HG03097 (cell line): Measurements from ENCODE around the gene FGF14.

Experiments used
- ATAC-seq: cut with Tn5 transposase; IDR thresholded peaks from one replicate; pipeline ENCODE4 v1.9.1; 2021; ENCODE audit not compliant: unreplicated experiment, low FRiP score

FGF14 gene

DNA sequence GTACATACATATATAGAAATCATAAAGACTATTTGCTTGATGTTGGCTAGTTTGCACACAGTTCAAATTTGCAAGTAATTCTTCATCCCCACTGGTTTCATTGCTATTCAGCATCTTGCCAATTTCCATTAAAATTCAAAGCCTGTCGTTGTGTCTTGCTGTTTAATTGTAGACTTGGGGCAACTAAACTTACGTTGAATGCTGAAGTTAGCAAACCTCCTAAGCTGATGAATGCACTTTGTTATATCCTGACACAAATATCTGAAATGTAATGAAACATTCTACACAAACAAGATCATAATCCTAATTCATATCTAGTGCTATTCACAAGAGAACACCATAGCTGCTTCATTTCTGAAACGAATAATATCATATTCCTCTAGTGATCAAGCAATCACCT lies 568.2 kb downstream of the FGF14 start:
- ATAC-seq: no peak

DNA sequence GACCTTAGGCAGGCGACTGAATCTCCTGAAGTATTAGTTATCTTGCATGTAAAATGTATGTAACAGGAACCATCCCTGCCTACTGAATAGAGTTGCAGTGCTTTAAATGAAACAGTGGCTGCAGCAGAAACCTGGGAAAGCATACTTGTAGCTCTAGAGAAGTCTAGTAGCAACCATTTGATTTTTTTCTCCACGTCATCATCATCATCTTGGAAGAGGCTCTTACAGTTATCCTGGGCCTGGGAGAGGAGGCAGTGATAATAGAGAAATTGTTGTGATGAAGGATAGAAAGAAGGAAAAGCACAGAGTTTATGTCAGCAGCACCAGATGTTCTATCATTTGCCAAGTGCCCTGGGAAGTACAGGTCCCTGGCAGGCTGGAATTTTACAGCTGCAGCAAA lies 571.8 kb downstream of the FGF14 start:
- no peak for ATAC-seq

DNA sequence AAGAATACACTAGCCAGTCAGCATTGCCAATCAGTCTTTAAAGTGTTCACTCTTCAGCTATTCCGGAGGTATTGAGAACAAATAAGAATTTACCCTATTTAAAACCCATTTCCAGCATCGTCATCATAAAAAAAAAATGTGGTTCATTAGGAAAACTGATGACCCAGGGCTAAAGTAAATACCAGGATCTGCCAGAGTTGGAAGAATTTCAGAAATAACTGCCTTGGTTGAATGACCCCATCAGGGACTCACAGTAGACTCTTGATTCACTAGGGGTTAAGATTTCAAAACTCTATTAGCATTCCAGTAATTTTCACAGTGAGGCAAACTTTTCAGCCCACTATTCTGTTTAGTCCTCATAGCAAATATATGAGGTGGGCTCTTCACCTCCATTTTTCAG lies 572.4 kb downstream of the FGF14 start:
- ATAC-seq: no peak

DNA sequence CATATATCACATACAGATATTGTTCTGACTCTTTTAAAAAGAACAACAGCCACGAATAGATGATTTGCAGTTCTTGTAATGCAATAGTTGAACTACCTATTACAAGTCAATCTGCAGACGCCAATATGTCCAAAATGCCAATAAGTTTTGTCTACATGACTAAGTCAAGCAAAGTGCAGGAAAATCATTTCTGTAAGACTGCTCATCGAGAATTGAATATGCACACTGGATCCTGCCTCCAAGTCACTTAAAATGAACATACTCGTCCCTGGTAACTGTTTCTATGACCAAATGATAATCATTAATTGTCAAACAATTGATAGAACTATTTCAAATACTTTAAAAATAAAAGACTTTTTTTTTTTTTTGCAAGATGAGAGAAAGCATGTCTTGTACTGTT lies 573.7 kb downstream of the FGF14 start:
- no peak for ATAC-seq

DNA sequence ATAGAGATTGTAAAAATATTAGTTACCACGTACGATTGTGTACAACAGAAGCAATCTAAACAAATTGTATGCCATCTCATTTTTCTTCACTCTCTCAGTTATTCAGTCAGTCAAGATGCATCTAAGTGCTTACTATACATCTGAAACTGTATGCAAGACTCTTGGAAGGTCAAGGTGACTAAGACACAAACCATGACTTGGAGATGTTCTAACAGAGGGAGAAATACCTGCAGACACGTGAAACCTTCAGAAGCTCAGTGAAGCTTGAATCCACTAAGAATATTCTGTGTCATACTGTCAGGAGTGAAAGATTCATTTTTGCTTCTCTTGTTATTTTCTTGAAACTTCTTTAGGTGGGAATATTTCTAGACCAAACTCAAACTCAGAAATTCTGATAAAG lies 584.0 kb downstream of the FGF14 start:
- no peak for ATAC-seq

DNA sequence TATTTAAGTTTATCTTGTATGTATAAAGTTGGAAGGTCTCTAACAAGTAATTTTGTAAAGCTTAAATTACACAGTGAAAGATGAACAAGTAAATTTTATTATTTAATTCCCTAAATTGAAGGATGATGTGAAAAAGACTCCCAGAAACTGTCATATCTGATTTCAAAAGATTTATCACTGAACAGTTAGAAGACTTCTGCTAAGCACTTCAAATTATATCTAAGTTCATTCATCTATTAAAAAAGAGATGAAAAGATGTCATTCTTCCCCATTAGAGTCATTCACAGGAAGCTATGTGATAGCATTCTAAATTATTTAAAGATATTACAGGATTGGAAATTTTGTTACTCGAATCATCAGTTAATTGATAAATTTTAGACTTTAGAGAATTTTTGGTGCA lies 590.0 kb downstream of the FGF14 start:
- ATAC-seq: no peak

DNA sequence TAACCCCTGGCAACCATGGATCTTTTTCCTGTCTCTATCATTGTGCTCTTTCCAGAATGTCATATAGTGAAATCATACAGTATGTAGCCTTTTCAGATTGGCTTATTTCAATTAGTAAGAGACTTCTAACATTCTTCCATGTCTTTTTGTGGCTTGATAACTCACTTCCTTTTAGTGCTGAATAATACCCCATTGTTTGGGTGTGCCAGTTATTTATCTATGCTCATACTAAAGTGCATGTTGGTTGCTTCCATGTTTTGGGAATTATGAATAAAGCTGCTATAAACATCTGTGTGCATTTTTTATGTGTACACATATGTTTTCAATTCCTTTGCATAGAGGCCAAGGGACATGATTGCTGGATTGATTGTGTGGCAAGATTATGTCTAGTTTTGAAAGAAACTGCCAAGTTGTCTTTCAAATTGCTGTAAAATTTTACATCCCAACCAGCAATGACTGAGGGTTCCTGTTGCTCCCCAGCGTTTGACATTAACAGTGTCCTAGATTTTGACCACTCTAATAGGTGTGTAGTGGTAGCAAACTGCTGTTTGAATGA lies 590.5 kb downstream of the FGF14 start:
- ATAC-seq: no peak

DNA sequence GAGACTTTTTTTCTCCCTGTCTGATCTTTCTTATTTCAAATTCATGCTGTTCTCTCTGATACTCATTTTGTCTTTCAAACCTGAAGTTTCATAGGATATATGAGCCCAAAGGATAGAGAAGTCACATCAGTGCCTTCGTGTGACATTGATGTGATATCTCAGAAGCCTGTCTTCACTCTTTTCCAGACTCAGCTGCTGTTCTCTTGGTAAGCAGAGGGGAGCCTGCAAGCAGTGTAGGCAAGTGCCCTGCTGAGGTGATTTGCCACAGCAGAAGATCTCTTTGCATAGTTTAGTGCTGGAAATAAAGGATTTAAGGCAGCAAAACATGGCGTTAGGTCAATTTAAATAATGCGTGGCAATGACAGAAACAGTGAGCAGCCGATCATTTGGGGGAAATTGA lies 602.7 kb downstream of the FGF14 start:
- no peak for ATAC-seq

DNA sequence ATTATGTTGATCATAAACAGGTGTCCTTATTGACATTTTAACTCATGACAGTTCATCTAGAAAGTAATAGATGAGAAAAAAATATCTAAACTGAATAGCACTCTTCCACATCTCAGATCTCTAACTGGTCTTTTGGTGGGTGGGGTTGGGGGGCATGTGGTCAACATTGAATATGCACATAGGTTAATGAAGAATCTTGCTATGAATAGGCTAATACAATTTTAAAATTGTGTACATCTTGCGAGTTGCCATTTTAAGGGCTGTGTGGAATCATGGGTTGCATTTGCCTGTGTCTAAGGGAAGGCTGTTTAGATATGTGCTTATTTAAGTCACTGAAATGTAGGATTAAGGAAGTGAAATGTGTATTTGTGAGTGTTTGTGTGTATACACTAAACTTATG lies 603.4 kb downstream of the FGF14 start:
- no peak for ATAC-seq

DNA sequence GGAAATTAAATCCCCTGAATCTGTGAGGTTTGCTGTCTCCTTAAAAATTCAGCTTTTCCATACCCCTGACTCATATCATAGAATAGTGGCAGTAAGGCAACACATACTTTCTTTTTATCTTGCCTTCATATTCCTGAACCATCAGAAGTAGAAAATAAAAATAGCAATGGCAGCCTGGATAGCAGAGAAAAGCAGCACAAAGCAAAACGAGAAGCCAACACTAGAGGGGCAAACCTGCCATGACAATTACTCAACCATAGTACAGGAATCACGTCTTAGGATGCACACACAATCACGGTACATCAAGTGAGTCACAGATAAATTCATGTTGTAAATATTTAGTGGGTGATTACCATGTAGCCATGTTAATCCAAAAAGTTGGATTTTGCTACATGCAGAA lies 606.4 kb downstream of the FGF14 start:
- ATAC-seq: no peak

DNA sequence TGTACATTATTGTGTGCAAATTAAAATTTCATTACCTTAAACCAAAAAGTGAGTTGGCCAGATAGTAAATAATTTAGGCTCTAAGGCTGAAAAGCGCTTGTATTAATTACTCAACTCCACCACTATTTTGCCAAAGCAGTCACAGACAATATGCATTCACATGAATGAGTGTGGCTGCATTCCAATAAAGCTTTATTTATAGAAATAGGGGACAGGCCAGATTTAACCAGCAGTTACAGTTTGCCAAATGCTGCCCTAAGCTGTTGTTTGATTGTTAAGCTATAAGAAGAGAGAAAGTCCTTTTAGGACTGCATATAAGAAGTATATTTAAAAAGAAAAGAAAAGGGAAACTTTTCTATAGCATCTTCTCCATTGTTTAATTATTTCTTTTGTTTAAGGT lies 606.8 kb downstream of the FGF14 start:
- ATAC-seq: no peak

DNA sequence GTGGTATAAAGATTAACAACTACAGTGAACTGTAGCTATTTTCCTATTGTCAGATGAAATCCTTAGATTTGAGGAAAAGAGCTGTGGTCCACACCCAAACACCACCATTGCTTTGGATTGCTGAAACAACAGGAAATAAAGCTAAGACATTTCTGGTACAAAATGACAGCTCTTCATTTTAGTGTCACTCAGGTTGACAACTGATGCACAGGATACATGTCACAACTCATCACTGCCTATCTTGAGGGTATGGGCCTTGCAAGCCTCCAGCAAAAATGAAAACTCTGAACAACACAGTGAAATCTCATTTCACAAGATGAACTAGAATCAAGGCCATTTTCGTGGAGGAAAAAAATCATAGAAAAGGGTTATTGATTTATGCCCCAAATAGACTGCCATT lies 609.7 kb downstream of the FGF14 start:
- ATAC-seq: no peak

DNA sequence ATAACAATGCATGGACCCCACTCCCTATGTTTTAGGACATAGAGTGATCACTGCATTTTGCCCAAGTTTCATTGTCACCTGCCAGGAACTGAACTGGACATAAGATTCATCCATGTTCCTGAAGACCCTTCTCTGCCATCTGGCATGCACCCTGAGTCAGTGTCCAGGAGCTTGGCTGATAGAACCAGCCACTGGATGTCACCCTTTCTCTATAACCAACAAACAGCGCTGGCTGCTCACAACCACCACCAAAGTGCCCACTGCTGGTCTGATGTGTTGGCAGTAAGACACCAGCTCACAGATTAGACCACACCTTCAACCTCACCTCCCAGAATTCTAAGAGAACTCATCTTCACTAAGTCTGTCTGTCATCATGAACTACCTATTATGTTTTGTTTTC lies 616.0 kb downstream of the FGF14 start:
- ATAC-seq: no peak

DNA sequence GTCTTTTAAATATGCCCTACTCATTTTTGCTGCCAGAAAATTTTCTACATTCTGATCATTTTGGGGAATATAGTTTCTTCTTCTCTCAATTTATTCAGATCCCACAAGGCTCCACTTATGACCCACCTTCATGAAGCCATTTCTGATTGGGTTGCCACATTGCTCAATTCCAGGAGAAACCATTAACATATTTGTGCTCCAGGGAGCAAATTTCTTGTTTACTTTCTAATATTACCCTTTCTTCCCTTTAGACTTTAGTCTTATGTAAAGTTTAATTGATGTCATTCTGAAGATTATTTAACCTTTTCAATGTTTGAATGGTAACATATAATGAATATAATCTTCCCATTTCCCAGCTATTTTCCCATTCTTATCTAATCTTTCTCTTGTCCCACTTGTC lies 617.5 kb downstream of the FGF14 start:
- no peak for ATAC-seq

DNA sequence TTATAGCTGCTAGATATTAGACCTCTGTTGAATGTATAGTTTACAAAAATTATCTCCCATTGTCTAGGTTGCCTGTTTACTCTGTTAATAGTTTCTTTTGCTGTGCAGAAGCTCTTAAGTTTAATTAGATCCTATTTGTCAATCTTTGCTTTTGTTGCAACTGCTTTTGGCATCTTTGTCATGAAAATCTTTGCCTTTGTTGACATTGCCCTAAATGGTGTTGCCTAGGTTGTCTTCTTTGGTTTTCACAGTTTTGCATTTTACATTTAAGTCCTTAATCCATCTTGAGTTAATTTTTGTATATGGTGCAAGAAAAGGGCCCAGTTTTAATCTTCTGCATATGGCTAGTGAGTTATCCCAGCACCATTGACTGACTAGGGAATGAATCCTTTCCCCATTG lies 618.3 kb downstream of the FGF14 start:
- no peak for ATAC-seq

DNA sequence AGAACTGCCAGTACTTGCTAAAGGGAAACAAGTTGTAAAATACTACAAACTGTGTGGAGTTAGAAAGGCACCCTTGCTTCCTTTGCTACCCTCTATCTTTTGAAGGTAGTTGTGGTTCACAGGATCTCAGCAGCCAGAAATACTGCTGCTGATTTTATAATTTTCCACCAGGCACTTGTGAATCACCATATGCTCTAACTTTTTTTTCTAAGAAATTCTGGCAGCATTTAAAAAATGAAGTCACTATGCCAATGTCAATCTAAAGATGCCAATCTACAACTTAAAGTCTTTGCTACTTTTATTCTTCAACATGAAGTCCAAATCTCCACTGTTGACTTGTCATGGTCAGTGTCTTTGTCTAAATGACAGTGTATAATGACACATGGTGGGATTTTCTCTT lies 621.6 kb downstream of the FGF14 start:
- ATAC-seq: no peak

DNA sequence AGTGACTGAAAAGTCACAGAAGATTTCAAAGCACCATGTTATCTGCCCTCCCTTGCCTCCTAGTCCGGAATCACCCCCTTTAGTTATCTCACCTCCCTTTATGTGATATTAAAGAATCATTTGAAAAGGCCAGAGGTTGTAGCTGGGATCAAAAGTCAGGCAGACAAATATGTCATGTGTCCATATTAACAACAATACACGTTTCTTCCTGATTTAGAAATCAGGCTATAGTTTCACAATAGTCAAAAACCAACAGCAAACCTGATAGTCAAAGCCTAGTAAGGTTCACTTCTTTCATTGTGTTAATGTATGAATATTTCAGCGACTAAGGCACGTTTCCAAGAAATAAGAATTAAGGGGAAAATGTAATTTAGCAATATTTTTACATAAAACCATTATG lies 622.7 kb downstream of the FGF14 start:
- no peak for ATAC-seq

DNA sequence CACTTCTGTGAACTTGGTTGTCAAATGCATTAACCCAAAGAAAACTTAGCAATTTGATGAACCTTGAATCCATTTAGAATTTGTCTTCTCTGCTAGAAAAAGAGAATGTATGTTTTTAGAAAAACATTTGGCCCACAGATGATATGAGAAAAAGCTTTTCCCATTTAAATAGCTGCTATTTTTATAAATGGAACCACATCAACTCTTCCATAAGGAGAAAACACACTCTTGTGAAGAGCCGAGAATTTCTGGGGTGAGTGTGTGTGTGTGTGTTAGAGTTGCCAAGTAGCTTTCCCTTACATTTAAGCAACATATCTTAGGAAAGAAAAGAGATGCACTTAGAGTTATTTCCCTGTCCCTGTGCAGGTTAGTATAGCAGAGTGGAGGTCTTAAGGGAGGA lies 626.6 kb downstream of the FGF14 start:
- no peak for ATAC-seq

DNA sequence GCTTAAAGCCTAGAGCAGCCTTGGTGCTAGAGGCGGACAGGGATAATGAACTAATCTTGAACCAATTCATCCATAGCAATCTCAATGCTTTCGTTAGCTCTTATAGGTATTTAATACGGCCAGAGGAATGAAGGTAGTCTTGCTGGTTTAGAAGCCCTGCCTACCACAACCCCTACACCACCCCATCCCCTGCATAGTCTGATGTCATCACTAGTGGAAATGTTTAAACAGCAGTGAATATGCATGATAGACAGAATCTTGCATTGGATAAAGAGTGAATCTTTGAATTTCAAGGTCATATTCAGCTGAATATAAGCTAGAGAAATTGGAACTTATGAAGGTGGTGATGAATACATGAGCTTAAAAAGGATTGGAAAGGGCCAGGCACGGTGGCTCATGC lies 627.5 kb downstream of the FGF14 start:
- ATAC-seq: no peak

DNA sequence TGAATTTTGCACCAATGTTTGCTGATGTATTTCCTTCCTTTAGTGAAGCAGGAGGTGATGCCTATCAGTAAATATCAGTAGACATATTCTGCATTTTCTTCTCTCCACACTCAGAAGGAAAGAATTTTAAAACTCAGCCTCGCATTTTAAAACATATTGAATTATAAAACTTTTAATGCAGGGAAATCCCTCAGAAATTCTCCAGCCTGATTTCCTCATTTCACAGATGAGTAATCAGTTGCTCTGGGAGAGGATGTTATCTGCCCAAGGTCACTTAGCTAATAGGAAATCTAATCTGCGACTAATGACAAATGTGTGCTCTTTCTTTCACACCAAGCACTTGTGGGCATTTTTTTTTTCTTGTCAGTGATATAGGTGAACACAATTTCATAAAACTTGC lies 628.8 kb downstream of the FGF14 start:
- ATAC-seq: no peak

DNA sequence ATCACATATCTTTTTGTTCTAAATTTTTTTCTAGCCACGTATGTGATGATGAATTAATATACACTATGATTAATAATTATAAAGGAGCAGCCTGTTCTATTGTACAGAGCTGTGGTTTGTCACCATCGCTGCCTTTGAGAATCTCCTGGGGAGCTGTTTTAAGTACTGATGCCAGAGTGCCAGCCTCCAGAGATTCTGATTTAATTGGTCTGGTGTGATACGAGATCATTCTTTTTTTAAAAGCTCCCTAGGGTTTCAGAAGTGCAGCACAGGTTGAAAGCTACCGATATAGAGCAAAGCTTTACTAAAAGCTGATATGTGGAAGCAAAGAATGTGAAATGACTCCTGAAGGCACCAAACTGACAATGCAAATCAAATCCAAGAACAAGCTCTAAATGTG lies 634.7 kb downstream of the FGF14 start:
- ATAC-seq: no peak

DNA sequence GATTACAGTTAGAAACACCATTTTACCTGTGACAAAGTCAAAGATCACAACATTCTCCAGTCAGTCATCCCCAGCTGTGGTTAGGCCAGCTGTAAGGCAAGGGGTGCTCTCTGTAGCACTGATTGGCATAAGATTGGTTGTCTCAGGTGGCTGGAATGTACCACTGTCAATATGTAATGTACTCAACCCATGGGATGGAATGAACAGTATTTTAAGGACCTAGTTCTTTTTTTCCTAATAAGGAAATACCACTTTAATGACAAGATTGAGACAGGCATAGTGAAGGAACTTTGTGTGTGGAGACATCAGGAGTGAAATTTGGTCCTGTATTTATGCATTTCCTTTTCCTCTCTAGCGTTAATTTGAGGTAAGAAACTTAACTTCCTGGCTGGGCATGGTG lies 638.7 kb downstream of the FGF14 start:
- ATAC-seq: no peak

DNA sequence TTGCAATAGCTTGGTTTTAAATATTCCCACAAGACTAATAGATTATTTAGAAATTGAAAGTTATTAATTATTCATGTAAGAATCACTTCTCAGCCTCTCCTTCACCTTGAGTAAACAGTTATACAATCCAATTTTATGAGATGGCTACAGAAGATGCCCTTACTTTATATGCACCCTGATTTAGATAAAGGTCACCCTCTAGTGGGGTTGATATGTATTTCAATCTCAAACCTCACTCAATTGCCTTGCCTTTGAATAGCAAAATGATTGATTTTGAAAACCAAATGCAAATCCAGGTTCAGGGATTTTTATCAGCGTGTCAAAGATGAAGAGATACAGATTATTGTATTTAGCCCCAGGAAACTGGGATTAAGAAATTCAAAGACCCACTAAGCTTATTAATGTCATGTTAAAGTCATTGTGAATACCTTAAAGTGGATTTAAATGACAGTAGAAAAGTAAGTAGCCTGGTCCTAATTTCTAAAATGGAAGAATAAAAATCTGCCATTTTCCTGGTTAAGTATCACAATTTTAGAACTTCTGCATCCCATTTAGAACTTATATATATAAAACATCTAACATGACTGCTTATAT lies 644.3 kb downstream of the FGF14 start:
- ATAC-seq: no peak
